Embryonic facial prominence (tissue), 1 donor: Measurements from ENCODE around the gene TRAIP.

Experiments
- DNase-seq: peaks from one replicate; pipeline ENCODE4 v3.0.0-alpha.2; 2016; ENCODE audit errors: extremely low spot score

The TRAIP gene

GRCh38 chr3:49873623-49874022 lies 17.3 kb upstream of the TRAIP start:
- no peak for DNase-seq

DNA sequence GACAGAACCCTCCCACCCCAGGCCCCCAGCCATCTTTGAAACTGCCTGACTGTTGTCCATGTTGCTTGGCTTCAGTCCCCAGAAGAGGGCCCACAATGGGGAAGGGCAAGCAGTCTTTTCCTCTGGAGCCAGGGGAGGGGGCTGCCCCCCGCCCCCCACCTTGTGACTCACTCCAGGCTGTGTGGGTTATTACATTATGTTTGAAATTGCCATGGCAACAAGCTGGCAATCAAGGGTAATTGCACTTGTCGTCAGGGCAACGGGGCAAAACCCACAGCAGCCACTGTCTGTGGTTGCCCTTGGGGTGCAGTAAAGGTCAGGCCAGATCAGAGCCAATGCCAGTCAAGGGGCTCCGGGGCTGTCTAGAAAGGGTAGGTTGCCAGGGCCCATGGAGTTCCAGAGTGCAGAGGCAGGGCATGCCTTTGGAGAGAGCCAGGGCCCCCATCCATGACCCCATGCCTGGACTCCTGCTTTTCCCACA lies 16.5 kb upstream of the TRAIP start:
- no peak for DNase-seq

GRCh38 chr3:49871531-49872153 lies 15.3 kb upstream of the TRAIP start:
- DNase-seq, result no peak

DNA sequence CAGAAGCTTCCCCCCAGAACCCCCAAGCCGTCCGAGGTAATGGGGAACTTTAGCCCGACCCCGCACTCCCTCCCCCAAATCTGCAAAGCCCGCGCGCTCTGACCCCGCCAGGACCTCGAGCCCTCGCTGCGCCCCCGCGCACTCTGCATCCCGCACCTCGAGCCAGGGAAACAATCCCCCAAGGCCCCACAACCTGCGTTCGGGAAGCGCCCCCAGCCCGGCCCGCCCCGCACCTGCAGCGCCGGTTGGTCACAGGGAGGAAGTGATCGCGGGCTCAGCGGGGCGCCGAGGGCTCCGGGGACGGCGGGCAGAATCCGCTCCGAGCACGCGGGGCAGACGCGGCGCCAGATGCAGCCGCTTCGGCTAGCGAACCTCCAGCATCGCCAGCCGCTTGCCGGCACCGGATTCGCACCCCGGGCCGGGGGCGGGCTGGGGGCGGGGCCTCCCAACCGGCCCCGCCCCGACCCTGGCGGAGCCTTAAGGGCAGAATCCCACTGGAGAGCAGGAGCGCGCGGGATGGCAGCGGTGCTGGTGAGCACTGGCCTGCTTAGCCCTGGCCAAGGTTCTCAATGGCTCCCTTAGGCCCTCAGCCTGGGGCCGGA lies 13.3 kb upstream of the TRAIP start, which contains the start of gene CAMKV:
Gene CAMKV, minus strand, starts transcription at position 382 of the 602 bp plus-strand sequence. CDS start 7,518 bp downstream, outside the sequence.
- DNase-seq, result no peak

DNA sequence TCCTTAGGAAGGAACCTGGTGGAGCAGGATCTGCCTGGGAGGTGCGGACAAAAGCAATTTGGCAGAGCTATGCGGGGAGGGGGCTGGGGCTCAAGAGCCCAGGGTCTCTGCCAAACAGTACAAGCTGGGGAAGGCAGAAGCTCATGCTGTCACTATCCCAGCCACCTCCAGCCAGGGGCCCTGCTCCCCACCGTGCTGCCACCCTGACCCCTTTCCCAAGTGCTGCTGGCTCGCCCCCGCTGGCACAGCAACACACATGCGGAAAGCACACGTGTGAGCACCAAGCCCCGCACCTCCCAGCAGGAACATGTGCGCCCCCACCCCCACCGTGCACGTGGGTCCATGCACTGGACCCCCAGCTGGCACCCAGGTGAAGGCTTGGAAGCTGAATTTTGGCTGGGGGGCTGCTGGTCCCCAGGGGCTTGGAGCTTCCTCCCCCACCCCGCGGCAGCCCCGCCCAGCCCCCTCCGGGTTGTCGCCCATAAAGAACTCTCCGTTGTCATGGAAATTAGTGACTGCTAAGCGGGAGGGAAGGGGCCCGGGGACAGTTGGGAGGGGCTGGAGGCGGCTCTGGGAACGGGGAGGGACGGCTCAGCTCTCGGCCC lies 12.6 kb upstream of the TRAIP start:
- no peak for DNase-seq

DNA sequence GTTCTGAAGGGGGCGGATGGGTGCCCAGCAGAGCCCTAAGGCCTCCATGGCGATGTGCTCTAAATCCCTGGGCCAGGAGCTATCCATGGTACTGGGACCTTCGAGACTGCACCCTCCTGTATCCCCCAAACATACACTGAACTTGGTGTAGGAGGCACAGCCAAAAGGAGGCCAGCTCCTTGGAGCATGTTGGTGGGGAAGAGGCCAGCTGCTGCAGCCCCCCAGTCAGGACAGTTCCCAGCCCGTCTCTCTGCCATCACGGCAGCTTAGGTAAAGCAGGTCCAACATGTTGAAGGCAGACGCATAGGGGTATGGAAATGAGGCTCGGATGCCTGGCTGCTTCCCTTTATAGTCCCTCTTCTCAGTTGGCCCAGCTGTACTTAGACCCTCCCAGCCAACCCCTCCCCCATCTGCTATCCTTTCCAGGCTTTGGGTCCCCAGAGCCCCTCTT lies 11.5 kb upstream of the TRAIP start:
- DNase-seq, result no peak

DNA sequence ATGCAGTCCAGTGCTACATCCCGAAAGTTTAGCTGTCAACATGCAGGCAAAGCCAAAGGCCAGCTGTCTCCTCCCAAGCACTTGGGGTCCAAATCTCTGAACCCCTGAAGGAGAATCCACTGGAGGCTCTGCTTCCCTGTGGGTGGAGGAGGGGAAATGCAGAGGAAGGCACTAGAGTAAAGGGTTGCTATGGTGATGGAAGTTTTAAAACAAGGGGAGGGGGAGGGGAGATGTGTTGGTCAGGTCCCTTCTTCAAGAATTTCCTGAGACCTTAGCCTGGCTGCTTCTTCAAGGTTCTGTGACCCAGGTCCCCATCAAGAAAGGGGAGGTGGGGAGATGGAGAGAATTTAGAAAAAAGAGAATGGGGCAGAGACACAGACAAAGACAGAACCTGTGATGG lies 11.0 kb upstream of the TRAIP start:
- DNase-seq, result no peak

GRCh38 chr3:49865198-49865784 lies 8.9 kb upstream of the TRAIP start:
- no peak for DNase-seq

DNA sequence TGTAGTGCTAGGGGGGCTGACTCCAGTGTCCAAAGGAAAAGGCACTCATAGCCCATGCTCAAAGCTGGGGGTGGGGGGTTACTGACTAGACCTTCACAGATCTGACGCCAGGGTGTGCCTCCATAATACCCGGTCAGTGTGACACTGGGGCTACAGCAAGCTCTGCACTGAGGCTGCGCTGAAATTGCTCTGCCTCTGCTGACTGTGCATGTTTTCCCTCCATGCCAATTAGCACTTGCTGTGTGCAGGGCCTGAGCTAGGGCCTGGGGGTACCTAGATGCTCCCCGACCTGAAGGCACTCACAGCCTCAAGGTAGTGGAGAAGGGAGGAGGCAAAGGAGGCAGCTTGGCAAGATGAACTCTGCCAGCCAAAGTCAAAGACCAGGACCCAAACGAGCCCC lies 8.1 kb upstream of the TRAIP start:
- DNase-seq, result no peak

GRCh38 chr3:49859576-49860305 lies 3.4 kb upstream of the TRAIP start:
- no peak for DNase-seq

- no peak for DNase-seq
Measured at GRCh38 chr3:49855662-49856061, 702 bp downstream of the TRAIP start.

- DNase-seq, result no peak
Measured at GRCh38 chr3:49845694-49846093, 10.7 kb downstream of the TRAIP start.

GRCh38 chr3:49844464-49845183 lies 11.7 kb downstream of the TRAIP start:
- DNase-seq, result no peak

- DNase-seq, result no peak
Measured at GRCh38 chr3:49842843-49843517, 13.4 kb downstream of the TRAIP start.

DNA sequence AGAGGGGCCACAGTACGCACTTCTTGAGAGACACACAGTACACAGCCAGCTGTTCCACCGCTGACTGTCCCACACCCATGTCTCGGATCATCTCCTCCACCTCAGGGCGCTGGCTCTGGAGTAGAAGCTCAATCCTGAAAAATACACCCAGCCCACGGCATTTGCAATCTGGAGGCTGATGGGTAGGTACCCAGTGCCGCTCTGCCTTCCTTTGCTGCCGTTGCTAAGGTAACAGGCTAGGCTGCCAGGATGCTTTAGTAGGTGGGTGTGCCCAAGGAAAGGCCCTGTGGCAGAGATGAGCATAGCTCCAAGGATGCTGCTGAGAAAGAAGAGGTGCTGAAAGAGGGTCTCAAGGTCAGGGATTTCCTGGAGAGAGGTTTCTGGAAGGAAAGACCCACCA lies 14.6 kb downstream of the TRAIP start:
- no peak for DNase-seq

GRCh38 chr3:49841126-49841696 lies 15.2 kb downstream of the TRAIP start:
- no peak for DNase-seq

DNA sequence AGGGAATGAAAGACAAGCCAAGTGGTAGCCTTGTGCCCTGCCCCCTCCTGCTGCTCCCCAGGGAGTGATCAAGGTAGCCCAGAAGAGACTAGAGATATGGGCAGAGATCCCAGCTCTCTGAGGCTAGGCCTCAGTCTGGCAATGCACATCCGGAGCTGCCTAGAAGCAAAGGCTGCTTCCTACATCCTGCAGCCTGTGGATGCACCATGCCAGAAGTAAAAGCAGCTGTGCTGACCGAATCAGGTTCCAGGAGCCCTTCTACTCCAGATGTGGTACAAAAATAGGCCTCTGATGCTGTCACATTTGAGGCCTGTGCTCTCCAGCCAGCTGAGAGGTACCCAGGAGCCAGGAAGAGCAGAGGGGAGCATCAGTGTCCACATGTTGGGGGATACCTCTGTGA lies 16.0 kb downstream of the TRAIP start:
- DNase-seq, result no peak

DNA sequence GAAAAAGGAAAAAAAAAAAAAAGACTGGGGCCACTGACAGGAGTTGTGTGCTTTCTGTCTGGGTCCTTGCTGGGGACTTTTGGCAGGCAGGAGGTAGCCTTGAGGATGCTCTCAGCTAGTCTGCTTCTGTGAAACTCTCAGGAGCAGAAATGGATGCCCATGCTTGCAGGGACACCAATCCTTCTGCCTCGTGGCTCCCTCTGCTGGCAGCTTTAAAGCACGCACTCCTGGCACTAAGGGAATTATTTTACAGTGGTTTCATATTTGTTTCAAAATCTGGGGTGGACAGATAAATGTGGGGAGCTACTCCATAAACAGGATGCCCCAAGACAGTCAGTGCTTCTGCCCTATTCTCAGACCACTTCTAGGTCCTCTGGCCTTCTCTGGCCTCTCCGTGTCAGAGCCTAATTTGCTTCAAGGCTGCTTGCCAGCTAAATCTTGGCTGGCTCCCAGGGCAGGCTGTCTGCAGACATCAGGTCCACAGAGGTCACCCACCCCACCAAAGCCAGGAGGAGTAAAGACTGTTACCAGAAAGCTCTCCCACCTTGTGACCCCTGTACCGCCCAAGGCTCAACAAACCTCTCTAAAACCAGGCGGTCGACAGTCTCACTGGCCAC lies 17.1 kb downstream of the TRAIP start:
- DNase-seq, result peak; percentile 55

GRCh38 chr3:49831341-49831740 lies 25.0 kb downstream of the TRAIP start:
- no peak for DNase-seq

GRCh38 chr3:49826016-49826415 lies 30.3 kb downstream of the TRAIP start:
- no peak for DNase-seq
